ELR (cell line): ENCODE measurements around the gene GFRA1.

Source experiments
- DNase-seq: peaks from one replicate; pipeline ENCODE4 v3.0.0-alpha.2; 2015; ENCODE audit warnings: low read depth

Gene GFRA1

DNA sequence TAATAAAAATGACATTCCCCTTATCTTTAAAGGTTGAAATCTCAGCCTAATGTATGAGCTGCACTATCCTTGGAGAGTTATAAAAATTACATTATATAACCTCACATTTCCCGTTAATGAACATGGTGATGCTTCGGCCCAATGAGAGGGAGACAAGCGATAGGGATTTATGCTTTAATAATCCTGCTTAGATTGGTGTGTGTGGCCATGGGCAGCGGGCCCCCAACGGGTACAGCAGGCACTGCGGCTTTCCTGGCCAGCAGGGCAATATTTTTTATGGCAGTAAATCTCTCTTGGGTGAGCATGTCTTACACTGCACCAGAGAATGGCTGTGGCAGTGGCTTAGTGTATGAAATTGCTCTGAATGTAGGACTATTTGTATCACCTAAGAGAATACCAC lies 246.3 kb downstream of the GFRA1 start:
- no peak for DNase-seq

DNA sequence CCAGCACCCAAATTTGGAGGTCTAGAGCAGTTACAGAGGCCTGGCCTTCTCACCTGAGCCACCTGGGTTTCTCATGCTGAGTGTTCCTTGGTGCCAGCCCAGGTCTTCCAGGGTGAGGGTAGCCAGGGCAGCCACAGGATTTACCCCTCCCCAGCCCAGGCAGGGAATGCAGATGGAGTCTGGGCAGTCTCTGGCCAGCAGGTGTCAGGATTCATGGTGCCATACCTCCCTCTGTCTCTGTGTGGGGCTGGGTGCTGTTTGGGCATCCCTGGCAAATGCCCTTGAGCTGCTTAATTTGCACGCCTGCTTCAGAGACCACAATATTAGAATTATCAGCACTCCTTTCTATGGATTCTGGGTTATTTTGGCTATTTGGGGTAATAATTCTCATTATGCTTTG lies 246.7 kb downstream of the GFRA1 start:
- DNase-seq: no peak

- no peak for DNase-seq
Measured at GRCh38 chr10:116024271-116024878, 248.6 kb downstream of the GFRA1 start.

DNA sequence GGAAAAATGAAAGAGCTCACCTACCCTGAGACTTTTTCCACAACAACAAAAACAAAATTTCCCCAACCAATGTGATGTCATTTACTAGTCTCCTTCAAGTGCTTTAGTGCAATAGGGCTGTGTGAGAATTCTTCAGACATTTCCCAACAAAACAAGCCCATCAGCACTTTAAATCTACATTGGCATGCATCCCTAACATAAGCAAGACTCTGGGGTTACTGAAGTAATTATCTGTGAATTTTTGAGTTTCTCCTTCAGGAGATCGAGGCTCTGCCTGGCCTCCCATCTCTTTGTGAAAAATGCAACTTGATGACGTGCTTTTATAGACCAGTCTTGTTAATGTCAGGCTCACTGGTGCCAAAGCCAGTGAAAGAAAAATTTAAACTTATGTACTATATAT lies 255.6 kb downstream of the GFRA1 start:
- no peak for DNase-seq

DNA sequence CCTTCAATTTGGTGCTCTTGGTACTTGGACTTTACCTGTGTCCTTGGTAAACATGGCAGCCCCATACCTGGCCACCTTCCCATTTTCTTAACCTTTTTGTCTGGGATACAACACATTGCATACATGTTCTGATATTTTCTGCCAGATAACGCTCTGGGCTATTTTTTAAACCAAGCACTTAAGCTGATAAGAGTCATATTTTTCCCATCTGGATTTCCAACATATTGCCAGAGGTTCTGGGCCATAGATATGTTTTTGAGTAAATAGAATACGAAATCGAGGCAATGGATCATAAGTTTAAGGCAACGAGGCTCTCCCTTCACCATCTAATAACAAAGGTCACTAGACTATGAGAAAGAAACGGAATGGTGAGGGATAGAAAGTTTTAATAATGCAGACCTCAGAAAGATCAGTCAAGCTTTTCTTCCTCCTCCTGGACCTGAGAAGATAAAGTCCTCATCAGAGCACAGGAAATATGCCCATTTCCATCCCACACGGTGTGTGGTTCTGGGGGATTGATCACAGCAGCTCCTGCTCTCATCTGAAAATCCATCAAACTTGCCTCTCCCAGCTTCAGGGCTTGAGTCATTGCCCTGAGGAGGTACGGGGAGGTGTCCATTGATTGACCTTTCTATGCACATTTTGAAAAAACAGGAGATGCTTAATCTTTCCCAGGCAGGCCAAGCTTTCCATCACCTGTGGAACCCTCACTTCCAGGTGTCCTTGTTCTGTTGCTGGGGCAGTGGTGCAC lies 257.2 kb downstream of the GFRA1 start:
- no peak for DNase-seq

- DNase-seq: no peak
Measured at GRCh38 chr10:116014871-116015582, 258.0 kb downstream of the GFRA1 start.

GRCh38 chr10:116014326-116014725 lies 258.7 kb downstream of the GFRA1 start:
- DNase-seq: no peak

- DNase-seq: no peak
Measured at GRCh38 chr10:116011929-116012328, 261.1 kb downstream of the GFRA1 start.

GRCh38 chr10:116007256-116007891 lies 265.6 kb downstream of the GFRA1 start:
- no peak for DNase-seq
